Thyroid gland (tissue), 4 donors: Measurements from ENCODE around the gene FXYD7.
A peak's percentile ranks its signal among the peaks of the same experiment; 100 is the strongest.

ENCODE experiments used
- POLR2A ChIP-seq, 2 donors: fragments of 450-650 bp; IDR thresholded peaks; one replicate each; pipeline ENCODE4 v1.6.1; 2017; ENCODE audit warnings: antibody characterized with exemption in 2 of 2, mild to moderate bottlenecking in 2 of 2, moderate library complexity in 1 of 2
- TF ChIP-seq, protein P1 (sequence below), 6 experiments: fragments of 200-600 bp in 3 of 6; fragments of 450-650 bp in 3 of 6; sonication (generic) in 3 of 6; IDR thresholded peaks; one replicate each; pipeline ENCODE4 v1.5.1; 2016 to 2019; ENCODE audit warnings: antibody characterized with exemption in 6 of 6, mild to moderate bottlenecking in 2 of 6, inconsistent platforms in 1 of 6, moderate library complexity in 1 of 6

DNA sequence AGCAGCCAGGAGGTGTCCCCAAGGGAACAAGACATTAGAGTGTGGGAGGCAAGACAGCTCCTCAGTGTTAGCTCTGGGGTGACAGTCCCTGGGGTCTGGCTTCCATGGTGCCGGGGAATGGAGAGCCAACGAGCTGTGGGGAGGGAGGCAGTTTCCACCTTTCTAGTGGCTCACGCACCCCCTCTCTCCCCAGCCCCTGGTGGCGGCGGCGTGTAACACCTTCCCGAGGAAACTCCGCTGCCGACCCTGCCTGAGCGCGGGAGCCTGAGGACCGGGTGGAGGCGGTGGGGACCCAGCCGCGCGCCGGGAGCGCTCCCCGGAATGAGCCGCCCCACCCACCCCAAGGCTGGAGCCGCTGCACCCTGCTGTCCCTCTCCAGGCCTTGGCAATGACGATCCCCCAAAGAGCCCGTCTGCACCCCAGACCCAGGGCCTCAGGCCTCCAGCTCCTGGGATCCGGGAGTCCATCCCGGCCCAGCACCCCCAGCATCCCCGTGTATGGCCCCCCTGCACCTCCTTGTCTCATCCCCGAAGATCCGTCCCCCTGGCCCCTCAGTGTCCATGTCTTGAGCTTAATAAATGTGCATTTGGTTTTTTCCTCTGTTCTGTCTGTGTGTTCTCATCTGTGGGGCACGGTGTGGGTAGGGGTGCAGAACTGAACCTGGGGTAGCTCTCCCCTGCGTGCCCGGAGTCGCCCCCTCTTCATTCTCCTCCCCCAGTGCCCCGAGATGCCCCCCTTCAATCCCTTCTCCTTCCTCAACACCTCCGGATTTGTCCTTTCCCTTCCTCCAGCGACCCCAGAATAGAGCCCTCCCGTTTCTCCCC is 10.9 kb downstream of the FXYD7 start:
- no peak for TF ChIP-seq POLR2A (IDR thresholded peaks at IDR 0.05)
- TF ChIP-seq, protein P1, sequence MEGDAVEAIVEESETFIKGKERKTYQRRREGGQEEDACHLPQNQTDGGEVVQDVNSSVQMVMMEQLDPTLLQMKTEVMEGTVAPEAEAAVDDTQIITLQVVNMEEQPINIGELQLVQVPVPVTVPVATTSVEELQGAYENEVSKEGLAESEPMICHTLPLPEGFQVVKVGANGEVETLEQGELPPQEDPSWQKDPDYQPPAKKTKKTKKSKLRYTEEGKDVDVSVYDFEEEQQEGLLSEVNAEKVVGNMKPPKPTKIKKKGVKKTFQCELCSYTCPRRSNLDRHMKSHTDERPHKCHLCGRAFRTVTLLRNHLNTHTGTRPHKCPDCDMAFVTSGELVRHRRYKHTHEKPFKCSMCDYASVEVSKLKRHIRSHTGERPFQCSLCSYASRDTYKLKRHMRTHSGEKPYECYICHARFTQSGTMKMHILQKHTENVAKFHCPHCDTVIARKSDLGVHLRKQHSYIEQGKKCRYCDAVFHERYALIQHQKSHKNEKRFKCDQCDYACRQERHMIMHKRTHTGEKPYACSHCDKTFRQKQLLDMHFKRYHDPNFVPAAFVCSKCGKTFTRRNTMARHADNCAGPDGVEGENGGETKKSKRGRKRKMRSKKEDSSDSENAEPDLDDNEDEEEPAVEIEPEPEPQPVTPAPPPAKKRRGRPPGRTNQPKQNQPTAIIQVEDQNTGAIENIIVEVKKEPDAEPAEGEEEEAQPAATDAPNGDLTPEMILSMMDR (IDR thresholded peaks at IDR 0.05) = peak in 1 of 6 experiments; percentile 34
